OCI-LY3 (cell line): ENCODE data around the gene CDH23.

ENCODE experiments used
- EZH2phosphoT487 ChIP-seq: fragments of 200-600 bp; shearing (Covaris generic); IDR thresholded peaks from 2 replicates; pipeline ENCODE4 v1.6.1; 2018; ENCODE audit warnings: antibody characterized with exemption, mixed run types, low read depth
- TF ChIP-seq, protein P1 (sequence below): fragments of 200-600, 300-600 bp; sonication (generic); IDR thresholded peaks from 2 replicates; pipeline ENCODE4 v1.5.1; 2014; ENCODE audit warnings: antibody characterized with exemption, low read length, low read depth

DNA sequence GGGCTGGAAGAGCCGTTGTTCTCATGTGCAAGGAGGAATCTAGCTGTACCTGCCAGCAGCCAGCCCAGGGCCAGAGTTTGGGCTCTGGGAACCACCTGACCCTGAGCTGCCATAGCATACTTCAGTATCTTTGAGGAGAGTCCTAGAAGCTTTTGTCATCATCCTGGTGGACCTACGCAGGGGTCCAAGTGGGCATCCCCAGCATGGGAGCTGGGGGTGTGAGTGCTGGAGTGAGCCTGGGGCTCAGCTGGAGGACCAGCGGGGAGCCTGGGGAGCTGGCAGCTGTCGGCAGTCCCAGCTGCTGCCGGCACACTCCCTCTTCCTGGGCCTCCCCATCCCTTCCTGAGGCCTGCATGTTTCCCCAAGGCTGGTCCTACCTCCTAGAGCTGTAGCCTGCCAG lies 290.4 kb downstream of the CDH23 start:
- TF ChIP-seq, protein P1, sequence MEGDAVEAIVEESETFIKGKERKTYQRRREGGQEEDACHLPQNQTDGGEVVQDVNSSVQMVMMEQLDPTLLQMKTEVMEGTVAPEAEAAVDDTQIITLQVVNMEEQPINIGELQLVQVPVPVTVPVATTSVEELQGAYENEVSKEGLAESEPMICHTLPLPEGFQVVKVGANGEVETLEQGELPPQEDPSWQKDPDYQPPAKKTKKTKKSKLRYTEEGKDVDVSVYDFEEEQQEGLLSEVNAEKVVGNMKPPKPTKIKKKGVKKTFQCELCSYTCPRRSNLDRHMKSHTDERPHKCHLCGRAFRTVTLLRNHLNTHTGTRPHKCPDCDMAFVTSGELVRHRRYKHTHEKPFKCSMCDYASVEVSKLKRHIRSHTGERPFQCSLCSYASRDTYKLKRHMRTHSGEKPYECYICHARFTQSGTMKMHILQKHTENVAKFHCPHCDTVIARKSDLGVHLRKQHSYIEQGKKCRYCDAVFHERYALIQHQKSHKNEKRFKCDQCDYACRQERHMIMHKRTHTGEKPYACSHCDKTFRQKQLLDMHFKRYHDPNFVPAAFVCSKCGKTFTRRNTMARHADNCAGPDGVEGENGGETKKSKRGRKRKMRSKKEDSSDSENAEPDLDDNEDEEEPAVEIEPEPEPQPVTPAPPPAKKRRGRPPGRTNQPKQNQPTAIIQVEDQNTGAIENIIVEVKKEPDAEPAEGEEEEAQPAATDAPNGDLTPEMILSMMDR: no peak
- no peak for TF ChIP-seq EZH2phosphoT487
